HG02588 (cell line): ENCODE data around the gene AVP.

Experiments
- ATAC-seq: cut with Tn5 transposase; IDR thresholded peaks from one replicate; pipeline ENCODE4 v1.9.1; 2021; ENCODE audit warnings: mild to moderate bottlenecking, moderate library complexity; ENCODE audit not compliant: unreplicated experiment

The AVP gene

GRCh38 chr20:3111507-3111906 is 27.0 kb upstream of the AVP start:
- no peak for ATAC-seq

- ATAC-seq, result no peak
These were observed 25.1 kb upstream of the AVP start for GRCh38 chr20:3109350-3110302.

GRCh38 chr20:3107464-3108025 is 23.0 kb upstream of the AVP start:
- no peak for ATAC-seq

GRCh38 chr20:3106658-3107463 is 22.3 kb upstream of the AVP start:
- no peak for ATAC-seq

- no peak for ATAC-seq
These were observed 21.7 kb upstream of the AVP start for GRCh38 chr20:3106185-3106584.

- no peak for ATAC-seq
These were observed 21.0 kb upstream of the AVP start for GRCh38 chr20:3105256-3106137.

GRCh38 chr20:3103369-3104032 is 19.0 kb upstream of the AVP start:
- ATAC-seq, result no peak

GRCh38 chr20:3102575-3103368 is 18.2 kb upstream of the AVP start:
- ATAC-seq, result no peak

GRCh38 chr20:3101737-3102574 is 17.4 kb upstream of the AVP start:
- no peak for ATAC-seq

- no peak for ATAC-seq
These were observed 16.7 kb upstream of the AVP start for GRCh38 chr20:3101251-3101650.

- no peak for ATAC-seq
These were observed 16.0 kb upstream of the AVP start for GRCh38 chr20:3100480-3100879.

- no peak for ATAC-seq
These were observed 10.5 kb upstream of the AVP start for GRCh38 chr20:3094848-3095629.

- no peak for ATAC-seq
These were observed 9.4 kb upstream of the AVP start for GRCh38 chr20:3093861-3094361.

- no peak for ATAC-seq
These were observed 8.3 kb upstream of the AVP start for GRCh38 chr20:3092611-3093379.

GRCh38 chr20:3090565-3090964 is 6.0 kb upstream of the AVP start:
- no peak for ATAC-seq

GRCh38 chr20:3088031-3088430 is 3.5 kb upstream of the AVP start:
- no peak for ATAC-seq
